ENCODE measurements around the gene MGST2.

MGST2 gene

GRCh38 chr4:139715746-139716391 is 50.2 kb downstream of the MGST2 start:
- no peaks in the 10 kb centered on the region for H3F3A ChIP-seq (ENCODE audit: insufficient read depth)
- TF ChIP-seq EZH2phosphoT487 (conservative IDR thresholded peaks at IDR 0.05; ENCODE audit: low read length), result no peak
- no peak for TF ChIP-seq CTCF (IDR thresholded peaks at IDR 0.05; ENCODE audit: insufficient read depth, low read length, poor library complexity, severe bottlenecking)
- H3K27ac ChIP-seq (ENCODE audit: low read depth, low read length), result no peak overlapping the region
- H3K9me3 ChIP-seq (ENCODE audit: insufficient read depth, low read length), result no peaks in the 10 kb centered on the region
- no peak overlapping the region for H2AFZ ChIP-seq (ENCODE audit: low read depth, low read length, severe bottlenecking)
- H3K4me2 ChIP-seq (ENCODE audit: low read depth, low read length, poor library complexity, severe bottlenecking), result no peak overlapping the region
- no peaks in the 10 kb centered on the region for H3K9me2 ChIP-seq (replicated peaks; ENCODE audit: insufficient read depth, low read length)
- H3K4me3 ChIP-seq (ENCODE audit: insufficient read depth, low read length, poor library complexity, severe bottlenecking), result no peak overlapping the region
- no peaks in the 10 kb centered on the region for H3K36me3 ChIP-seq (ENCODE audit: low read length)
- H3K27me3 ChIP-seq (ENCODE audit: low read length), result no peaks in the 10 kb centered on the region
- H3K9ac ChIP-seq (ENCODE audit: low read length), result no peak overlapping the region
- H4K20me1 ChIP-seq (ENCODE audit: low read depth, low read length), result no peaks in the 10 kb centered on the region
- no peaks in the 10 kb centered on the region for H3K79me2 ChIP-seq (ENCODE audit: insufficient read depth, low read length)

GRCh38 chr4:139718358-139718757 is 52.7 kb downstream of the MGST2 start:
- TF ChIP-seq CTCF (IDR thresholded peaks at IDR 0.05; ENCODE audit: insufficient read depth, low read length, poor library complexity, severe bottlenecking) (no peak), EZH2phosphoT487 (conservative IDR thresholded peaks at IDR 0.05; ENCODE audit: low read length) (no peak)
- H3K9ac ChIP-seq (ENCODE audit: low read length), result no peak overlapping the region
- H3K36me3 ChIP-seq (ENCODE audit: low read length), result no peaks in the 10 kb centered on the region
- H3K27ac ChIP-seq (ENCODE audit: low read depth, low read length), result no peak overlapping the region
- no peaks in the 10 kb centered on the region for H3F3A ChIP-seq (ENCODE audit: insufficient read depth)
- H3K79me2 ChIP-seq (ENCODE audit: insufficient read depth, low read length), result no peaks in the 10 kb centered on the region
- no peaks in the 10 kb centered on the region for H3K9me2 ChIP-seq (replicated peaks; ENCODE audit: insufficient read depth, low read length)
- H3K4me3 ChIP-seq (ENCODE audit: insufficient read depth, low read length, poor library complexity, severe bottlenecking), result no peak overlapping the region
- no peaks in the 10 kb centered on the region for H4K20me1 ChIP-seq (ENCODE audit: low read depth, low read length)
- no peak overlapping the region for H3K4me2 ChIP-seq (ENCODE audit: low read depth, low read length, poor library complexity, severe bottlenecking)
- H2AFZ ChIP-seq (ENCODE audit: low read depth, low read length, severe bottlenecking), result no peak overlapping the region
- no peaks in the 10 kb centered on the region for H3K27me3 ChIP-seq (ENCODE audit: low read length)
- no peaks in the 10 kb centered on the region for H3K9me3 ChIP-seq (ENCODE audit: insufficient read depth, low read length)

- Histone ChIP-seq H3K27me3 (ENCODE audit: low read length) (no peaks in the 10 kb centered on the region), H3K9me3 (ENCODE audit: insufficient read depth, low read length) (no peaks in the 10 kb centered on the region), H4K20me1 (ENCODE audit: low read depth, low read length) (no peaks in the 10 kb centered on the region)
Observed at GRCh38 chr4:139718833-139719232, 53.2 kb downstream of the MGST2 start.

More at GRCh38 chr4:139718833-139719232, 53.2 kb downstream of the MGST2 start:
- no peak for TF ChIP-seq EZH2phosphoT487 (conservative IDR thresholded peaks at IDR 0.05; ENCODE audit: low read length)
- TF ChIP-seq CTCF (IDR thresholded peaks at IDR 0.05; ENCODE audit: insufficient read depth, low read length, poor library complexity, severe bottlenecking), result no peak
- Histone ChIP-seq H3K79me2 (ENCODE audit: insufficient read depth, low read length) (no peaks in the 10 kb centered on the region), H3K4me3 (ENCODE audit: insufficient read depth, low read length, poor library complexity, severe bottlenecking) (no peak overlapping the region), H3K9ac (ENCODE audit: low read length) (no peak overlapping the region), H3F3A (ENCODE audit: insufficient read depth) (no peaks in the 10 kb centered on the region), H3K4me2 (ENCODE audit: low read depth, low read length, poor library complexity, severe bottlenecking) (no peak overlapping the region), H3K36me3 (ENCODE audit: low read length) (no peaks in the 10 kb centered on the region), H3K9me2 (replicated peaks; ENCODE audit: insufficient read depth, low read length) (no peaks in the 10 kb centered on the region), H2AFZ (ENCODE audit: low read depth, low read length, severe bottlenecking) (no peak overlapping the region), H3K27ac (ENCODE audit: low read depth, low read length) (no peak overlapping the region)

Measured in SU-DHL-6 (cell line).